ENCODE data around the gene SRGAP3. TPM values are rescaled to one million over a fixed set of nuclear protein-coding genes. Genes with fewer than 3 reads are reported as not detected.

The SRGAP3 gene
- total and polyA plus RNA-seq, 2 experiments from 2014 or later = 7.4 to 8.3 TPM

GRCh38 chr3:8966820-8967348, 282.6 kb downstream of the SRGAP3 start:
- no peak for TF ChIP-seq EZH2 (IDR thresholded peaks at IDR 0.05; ENCODE audit: borderline replicate concordance)
- no peak for TF ChIP-seq CTCF (IDR thresholded peaks at IDR 0.05; ENCODE audit: poor library complexity)
- no peak for TF ChIP-seq EZH2phosphoT487 (IDR thresholded peaks at IDR 0.05; ENCODE audit: low read depth, severe bottlenecking, unreplicated experiment)
- Histone ChIP-seq H3K27ac (no peak overlapping the region), H3K27me3 (no peaks in the 10 kb centered on the region), H3K36me3 (replicated peaks; ENCODE audit: insufficient read depth, low read depth) (no peaks in the 10 kb centered on the region), H2AFZ (no peak overlapping the region), H3K4me1 (ENCODE audit: insufficient read depth) (peaks cover 12% of the 10 kb centered on the region), H3K4me2 (no peak overlapping the region), H3K9me3 (ENCODE audit: low read depth) (no peaks in the 10 kb centered on the region), H3K9me2 (replicated peaks; ENCODE audit: insufficient read depth) (no peaks in the 10 kb centered on the region), H3K79me2 (peaks cover 12% of the 10 kb centered on the region), H3K4me3 (no peak overlapping the region), H4K20me1 (ENCODE audit: insufficient read depth, poor library complexity, severe bottlenecking) (no peaks in the 10 kb centered on the region)
- 92% methylated on average over 2 of the region's 3 CpGs for WGBS (ENCODE audit: low lambda C conversion rate, missing lambda C conversion rate)
- no peak for DNase-seq (ENCODE audit: low spot score)

- 78% methylated on average over 2 of the region's 2 CpGs for WGBS (ENCODE audit: low lambda C conversion rate, missing lambda C conversion rate)
Observed at GRCh38 chr3:8966150-8966819, 283.2 kb downstream of the SRGAP3 start.

GRCh38 chr3:8964436-8965370, 284.7 kb downstream of the SRGAP3 start:
- peaks cover 30% of the 10 kb centered on the region for H3K79me2 ChIP-seq
- no peaks in the 10 kb centered on the region for H3K9me3 ChIP-seq (ENCODE audit: low read depth)
- H3K4me2 ChIP-seq = no peak overlapping the region
- H3K36me3 ChIP-seq (replicated peaks; ENCODE audit: insufficient read depth, low read depth) = no peaks in the 10 kb centered on the region
- peak overlapping the region; percentile 91 for H2AFZ ChIP-seq
- H3K27me3 ChIP-seq = no peaks in the 10 kb centered on the region
- TF ChIP-seq EZH2phosphoT487 (IDR thresholded peaks at IDR 0.05; ENCODE audit: low read depth, severe bottlenecking, unreplicated experiment) (no peak), CTCF (IDR thresholded peaks at IDR 0.05; ENCODE audit: poor library complexity) (no peak), EZH2 (IDR thresholded peaks at IDR 0.05; ENCODE audit: borderline replicate concordance) (no peak)
- DNase-seq (ENCODE audit: low spot score) = peak; percentile 44
- H4K20me1 ChIP-seq (ENCODE audit: insufficient read depth, poor library complexity, severe bottlenecking) = no peaks in the 10 kb centered on the region
- no peak overlapping the region for H3K4me3 ChIP-seq
- 73% methylated on average over 11 of the region's 11 CpGs for WGBS (ENCODE audit: low lambda C conversion rate, missing lambda C conversion rate)
- peak overlapping the region; percentile 81 for H3K27ac ChIP-seq
- peaks cover 12% of the 10 kb centered on the region for H3K4me1 ChIP-seq (ENCODE audit: insufficient read depth)
- no peaks in the 10 kb centered on the region for H3K9me2 ChIP-seq (replicated peaks; ENCODE audit: insufficient read depth)

More at GRCh38 chr3:8966150-8966819, 283.2 kb downstream of the SRGAP3 start:
- H3K9me3 ChIP-seq (ENCODE audit: low read depth) = no peaks in the 10 kb centered on the region
- H3K36me3 ChIP-seq (replicated peaks; ENCODE audit: insufficient read depth, low read depth) = no peaks in the 10 kb centered on the region
- H3K4me1 ChIP-seq (ENCODE audit: insufficient read depth) = peaks cover 12% of the 10 kb centered on the region
- H3K9me2 ChIP-seq (replicated peaks; ENCODE audit: insufficient read depth) = no peaks in the 10 kb centered on the region
- H3K79me2 ChIP-seq = peaks cover 16% of the 10 kb centered on the region
- TF ChIP-seq EZH2 (IDR thresholded peaks at IDR 0.05; ENCODE audit: borderline replicate concordance) (no peak), EZH2phosphoT487 (IDR thresholded peaks at IDR 0.05; ENCODE audit: low read depth, severe bottlenecking, unreplicated experiment) (no peak), CTCF (IDR thresholded peaks at IDR 0.05; ENCODE audit: poor library complexity) (no peak)
- no peak for DNase-seq (ENCODE audit: low spot score)
- no peaks in the 10 kb centered on the region for H3K27me3 ChIP-seq
- peak overlapping the region; percentile 81 for H3K27ac ChIP-seq
- H3K4me3 ChIP-seq = no peak overlapping the region
- no peaks in the 10 kb centered on the region for H4K20me1 ChIP-seq (ENCODE audit: insufficient read depth, poor library complexity, severe bottlenecking)
- no peak overlapping the region for H2AFZ ChIP-seq
- H3K4me2 ChIP-seq = no peak overlapping the region

Data from hepatocyte (in vitro differentiated cells).